Fibroblast of pulmonary artery (primary cell): Measurements from ENCODE around the gene CA10.

Experiments
- DNase-seq: peaks from one replicate; pipeline ENCODE4 v3.0.0-alpha.2; 2010; ENCODE audit warnings: low read depth
- H3K4me3 ChIP-seq: replicated peaks from 2 replicates; pipeline ENCODE4 v1.5.1; 2011; ENCODE audit warnings: low read depth, mild to moderate bottlenecking, control low read depth, low read length, moderate library complexity
- TF ChIP-seq, protein P1 (sequence below): IDR thresholded peaks from 2 replicates; pipeline ENCODE4 v1.5.1; 2011; ENCODE audit warnings: mild to moderate bottlenecking, control low read depth, low read length, inconsistent platforms; ENCODE audit errors: missing control alignments

Gene CA10

DNA sequence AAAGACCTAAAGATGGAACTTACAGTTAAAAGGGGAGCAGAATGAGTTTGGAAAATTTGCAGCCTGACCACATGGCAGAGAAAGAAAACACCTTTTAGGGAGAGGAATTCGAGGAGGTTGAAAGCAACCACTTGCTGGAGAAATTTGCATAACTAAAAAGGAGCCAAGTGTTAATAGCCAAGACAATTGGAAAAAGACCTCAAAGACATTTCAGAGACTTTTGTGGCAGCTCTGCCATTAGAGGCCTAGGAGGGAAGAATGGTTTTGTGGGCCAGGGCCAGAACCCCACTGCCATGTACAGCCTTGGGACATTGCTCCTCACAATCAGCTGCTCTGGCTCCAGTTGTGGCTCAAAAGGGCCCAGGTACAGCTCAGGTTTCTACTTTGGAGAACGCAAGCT, 559.7 kb downstream of the CA10 start:
- TF ChIP-seq, protein P1, sequence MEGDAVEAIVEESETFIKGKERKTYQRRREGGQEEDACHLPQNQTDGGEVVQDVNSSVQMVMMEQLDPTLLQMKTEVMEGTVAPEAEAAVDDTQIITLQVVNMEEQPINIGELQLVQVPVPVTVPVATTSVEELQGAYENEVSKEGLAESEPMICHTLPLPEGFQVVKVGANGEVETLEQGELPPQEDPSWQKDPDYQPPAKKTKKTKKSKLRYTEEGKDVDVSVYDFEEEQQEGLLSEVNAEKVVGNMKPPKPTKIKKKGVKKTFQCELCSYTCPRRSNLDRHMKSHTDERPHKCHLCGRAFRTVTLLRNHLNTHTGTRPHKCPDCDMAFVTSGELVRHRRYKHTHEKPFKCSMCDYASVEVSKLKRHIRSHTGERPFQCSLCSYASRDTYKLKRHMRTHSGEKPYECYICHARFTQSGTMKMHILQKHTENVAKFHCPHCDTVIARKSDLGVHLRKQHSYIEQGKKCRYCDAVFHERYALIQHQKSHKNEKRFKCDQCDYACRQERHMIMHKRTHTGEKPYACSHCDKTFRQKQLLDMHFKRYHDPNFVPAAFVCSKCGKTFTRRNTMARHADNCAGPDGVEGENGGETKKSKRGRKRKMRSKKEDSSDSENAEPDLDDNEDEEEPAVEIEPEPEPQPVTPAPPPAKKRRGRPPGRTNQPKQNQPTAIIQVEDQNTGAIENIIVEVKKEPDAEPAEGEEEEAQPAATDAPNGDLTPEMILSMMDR: no peak
- no peak for DNase-seq
- H3K4me3 ChIP-seq: no peak overlapping the region

DNA sequence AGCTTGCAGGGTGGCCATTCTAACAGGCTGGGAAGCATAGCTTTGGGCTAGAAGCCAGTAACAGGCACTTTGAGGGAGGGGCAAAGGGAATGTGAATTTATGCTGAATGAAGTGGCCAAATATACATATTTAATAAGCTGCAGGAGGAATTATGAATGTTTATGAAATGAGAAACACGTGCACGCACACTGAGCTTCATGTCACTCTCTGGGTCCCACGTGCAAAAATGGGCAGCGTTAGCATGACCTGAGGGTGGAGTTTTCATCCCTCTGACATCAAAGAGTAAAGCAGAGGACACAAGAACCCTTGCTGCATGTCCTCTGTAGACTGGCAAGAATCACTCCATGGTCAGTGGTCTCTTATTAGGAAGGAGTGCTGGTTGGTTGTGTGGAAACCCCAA, 561.2 kb downstream of the CA10 start:
- TF ChIP-seq, protein P1: no peak

DNA sequence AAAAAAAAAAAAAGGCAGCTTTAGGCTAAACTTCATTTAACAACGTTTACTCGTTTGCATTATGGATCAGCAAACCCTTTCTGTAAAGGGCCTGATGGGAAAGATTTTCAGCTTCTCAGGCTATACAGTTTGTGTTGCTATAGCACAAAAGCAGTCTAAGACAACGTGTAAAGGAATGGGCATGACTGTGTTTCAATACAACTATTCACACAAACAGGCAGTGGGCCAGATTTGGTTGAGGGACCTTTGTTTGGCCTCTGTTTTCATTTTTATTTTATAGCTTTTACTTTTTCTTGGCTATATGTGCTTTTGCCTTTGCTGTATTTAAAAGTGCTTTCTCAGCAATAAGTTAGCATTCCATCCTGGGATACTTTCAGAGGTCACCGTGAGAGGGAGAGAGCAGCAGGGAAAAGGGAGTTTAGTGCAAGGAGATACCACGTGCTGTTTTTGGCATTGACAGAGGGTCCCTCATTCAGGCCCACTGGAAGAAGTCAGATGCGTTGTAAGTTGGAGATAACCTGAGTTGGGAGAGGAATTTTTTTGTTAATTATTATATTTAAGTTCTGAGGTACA, 562.6 kb downstream of the CA10 start:
- no peak for DNase-seq
- TF ChIP-seq, protein P1: no peak
- H3K4me3 ChIP-seq: no peak overlapping the region

More for the DNA sequence above, 561.2 kb downstream of the CA10 start:
- no peak overlapping the region for H3K4me3 ChIP-seq
- no peak for DNase-seq

DNA sequence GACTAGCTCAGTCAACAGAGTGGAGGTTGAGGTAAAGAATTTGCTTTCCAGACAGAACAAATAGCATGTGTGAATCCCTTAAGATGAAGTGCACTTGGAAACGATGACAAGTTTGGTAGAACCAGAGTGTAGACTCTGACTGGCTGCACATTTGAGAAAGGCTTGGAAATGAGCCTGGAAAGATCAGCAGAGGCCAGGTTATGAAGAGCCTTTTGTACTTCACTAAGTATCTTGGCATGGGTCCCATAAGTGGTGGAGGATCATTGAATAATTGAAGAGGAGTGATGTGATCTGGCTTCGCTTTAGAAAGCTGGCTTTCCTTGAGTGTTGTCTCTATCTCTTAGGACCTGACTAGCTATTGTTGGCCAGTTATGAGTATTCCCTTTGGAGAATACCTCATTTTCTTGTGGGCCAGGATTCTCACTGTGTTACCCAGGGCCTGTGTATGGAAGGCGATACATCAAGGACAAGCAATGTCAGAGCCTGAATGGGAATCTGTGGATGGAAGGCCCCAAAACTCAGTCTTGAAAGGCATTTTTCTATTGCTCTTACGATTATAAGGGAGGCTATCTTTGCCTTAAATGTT, 568.4 kb downstream of the CA10 start:
- H3K4me3 ChIP-seq: no peak overlapping the region
- TF ChIP-seq, protein P1: no peak
- no peak for DNase-seq

DNA sequence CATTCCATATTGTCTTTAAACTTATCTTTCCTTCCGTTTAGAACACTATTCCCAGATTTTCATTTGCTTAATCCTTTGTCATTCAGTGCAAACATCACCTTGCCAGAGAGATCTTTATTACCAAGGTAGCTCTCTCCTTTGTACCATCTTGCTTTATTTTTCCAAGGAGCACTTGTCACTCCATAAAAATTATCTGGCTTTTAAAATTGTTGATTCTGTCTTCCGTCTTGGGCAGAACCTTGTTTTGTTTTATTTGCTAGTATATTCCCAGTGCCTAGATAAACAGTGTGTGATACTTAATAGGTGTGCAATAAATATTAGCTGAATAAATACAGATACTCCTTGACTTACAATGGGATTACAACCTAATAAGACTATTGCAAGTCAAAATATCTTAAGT, 570.5 kb downstream of the CA10 start:
- no peak for DNase-seq
- TF ChIP-seq, protein P1: no peak
- H3K4me3 ChIP-seq: no peak overlapping the region

DNA sequence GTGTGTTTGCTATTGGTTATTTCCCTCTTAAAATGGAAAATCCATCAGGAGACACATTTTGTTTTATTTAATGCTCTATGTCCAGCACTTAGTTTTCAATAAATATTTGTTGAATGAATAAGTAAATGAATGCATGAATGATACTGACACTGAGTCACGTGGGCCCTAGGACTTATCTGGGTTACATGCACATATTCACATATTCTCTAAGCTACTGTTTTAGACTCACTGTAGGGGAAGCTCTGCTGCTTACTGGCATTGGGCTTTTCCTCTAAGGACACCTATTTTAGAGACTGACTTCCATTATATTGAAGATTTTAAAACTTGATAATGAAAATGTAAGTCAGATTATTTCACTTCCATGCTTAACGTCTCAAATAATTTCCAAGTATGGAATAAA, 571.0 kb downstream of the CA10 start:
- H3K4me3 ChIP-seq: no peak overlapping the region
- TF ChIP-seq, protein P1: no peak
- DNase-seq: no peak
